ENCODE measurements around the gene DENND4A. TPM values are rescaled to one million over a fixed set of nuclear protein-coding genes. Genes with fewer than 3 reads are reported as not detected.
"Not testable (repeated sequence)": the region's sequence is repeated elsewhere in the genome, so short reads cannot be mapped to it uniquely, and the experiment has no call there.

Gene DENND4A
- total RNA-seq, 2 donors from 2014 or later = 25.6 to 57.7 TPM

- Histone ChIP-seq H3K9me3 (no peaks in the 10 kb centered on the region), H3K4me3 (no peak overlapping the region), H3K4me1 (ENCODE audit: control insufficient read depth in 1 of 2, low read depth in 2 of 2) (peaks cover 18% of the 10 kb centered on the region in 2 donors), H3K36me3 (no peaks in the 10 kb centered on the region), H3K27ac (no peak overlapping the region), H3K27me3 (replicated peaks; ENCODE audit: insufficient read depth) (no peaks in the 10 kb centered on the region)
- no peak for TF ChIP-seq CTCF (IDR thresholded peaks at IDR 0.05)
- no peak for DNase-seq (ENCODE audit: low spot score)
- no peak for ATAC-seq (ENCODE audit: insufficient number of reproducible peaks, low FRiP score, low read depth)
These were observed 6.9 kb downstream of the DENND4A start for GRCh38 chr15:65785151-65785550.

- DNase-seq (ENCODE audit: low spot score) (no peak), ATAC-seq (ENCODE audit: insufficient number of reproducible peaks, low FRiP score, low read depth) (no peak)
- Histone ChIP-seq H3K4me1 (ENCODE audit: control insufficient read depth in 1 of 2, low read depth in 2 of 2) (peaks cover 10 to 16% of the 10 kb centered on the region in 2 donors), H3K9me3 (no peaks in the 10 kb centered on the region), H3K4me3 (no peak overlapping the region), H3K27ac (no peak overlapping the region), H3K27me3 (replicated peaks; ENCODE audit: insufficient read depth) (no peaks in the 10 kb centered on the region), H3K36me3 (no peaks in the 10 kb centered on the region)
- no peak for TF ChIP-seq CTCF (IDR thresholded peaks at IDR 0.05)
These were observed 8.2 kb downstream of the DENND4A start for GRCh38 chr15:65783872-65784271.

GRCh38 chr15:65782096-65782495, 10.0 kb downstream of the DENND4A start:
- no peak for TF ChIP-seq CTCF (IDR thresholded peaks at IDR 0.05)
- H3K27me3 ChIP-seq (replicated peaks; ENCODE audit: insufficient read depth) = no peaks in the 10 kb centered on the region
- H3K36me3 ChIP-seq = no peaks in the 10 kb centered on the region
- DNase-seq (ENCODE audit: low spot score) (no peak), ATAC-seq (ENCODE audit: insufficient number of reproducible peaks, low FRiP score, low read depth) (no peak)
- H3K27ac ChIP-seq = no peak overlapping the region
- H3K9me3 ChIP-seq = no peaks in the 10 kb centered on the region
- peaks cover 0 to 2% of the 10 kb centered on the region in 2 donors for H3K4me1 ChIP-seq (ENCODE audit: control insufficient read depth in 1 of 2, low read depth in 2 of 2)
- no peak overlapping the region for H3K4me3 ChIP-seq

GRCh38 chr15:65778701-65779100, 13.4 kb downstream of the DENND4A start:
- DNase-seq (ENCODE audit: low spot score); ATAC-seq (ENCODE audit: insufficient number of reproducible peaks, low FRiP score, low read depth); H3K27ac ChIP-seq; H3K9me3 ChIP-seq; H3K4me1 ChIP-seq (ENCODE audit: control insufficient read depth in 1 of 2, low read depth in 2 of 2); H3K4me3 ChIP-seq; H3K27me3 ChIP-seq (replicated peaks; ENCODE audit: insufficient read depth); H3K36me3 ChIP-seq: not testable (repeated sequence)

- no peak for ATAC-seq (ENCODE audit: insufficient number of reproducible peaks, low FRiP score, low read depth)
These were observed 13.8 kb downstream of the DENND4A start for GRCh38 chr15:65778269-65778668.

More at GRCh38 chr15:65778269-65778668, 13.8 kb downstream of the DENND4A start:
- Histone ChIP-seq H3K27ac (no peak overlapping the region), H3K4me3 (no peak overlapping the region), H3K9me3 (no peaks in the 10 kb centered on the region), H3K27me3 (replicated peaks; ENCODE audit: insufficient read depth) (no peaks in the 10 kb centered on the region), H3K36me3 (no peaks in the 10 kb centered on the region), H3K4me1 (ENCODE audit: control insufficient read depth in 1 of 2, low read depth in 2 of 2) (no peaks in the 10 kb centered on the region)
- TF ChIP-seq CTCF (IDR thresholded peaks at IDR 0.05) = no peak
- no peak for DNase-seq (ENCODE audit: low spot score)

Data from thoracic aorta (tissue), 2 donors.